Sigmoid colon (tissue), 4 donors: ENCODE data around the gene CTSE.

Source experiments
- EP300 ChIP-seq, 4 donors: sonication (generic); formaldehyde crosslinking; IDR thresholded peaks; one replicate each; pipeline ENCODE4 v1.6.1; 2017; ENCODE audit warnings: antibody characterized with exemption in 4 of 4
- POLR2A ChIP-seq, 2 donors: fragments of 450-650 bp; IDR thresholded peaks; one replicate each; pipeline ENCODE4 v1.6.1; 2016; ENCODE audit warnings: antibody characterized with exemption in 2 of 2, mild to moderate bottlenecking in 2 of 2, moderate library complexity in 2 of 2
- TF ChIP-seq, protein P1 (sequence below), 4 experiments: fragments of 450-650 bp in 3 of 4; fragments of 200-600 bp in 1 of 4; IDR thresholded peaks; one replicate each; pipeline ENCODE4 v1.5.1; 2016 to 2019; ENCODE audit warnings: antibody characterized with exemption in 4 of 4, mild to moderate bottlenecking in 3 of 4, moderate library complexity in 2 of 4

DNA sequence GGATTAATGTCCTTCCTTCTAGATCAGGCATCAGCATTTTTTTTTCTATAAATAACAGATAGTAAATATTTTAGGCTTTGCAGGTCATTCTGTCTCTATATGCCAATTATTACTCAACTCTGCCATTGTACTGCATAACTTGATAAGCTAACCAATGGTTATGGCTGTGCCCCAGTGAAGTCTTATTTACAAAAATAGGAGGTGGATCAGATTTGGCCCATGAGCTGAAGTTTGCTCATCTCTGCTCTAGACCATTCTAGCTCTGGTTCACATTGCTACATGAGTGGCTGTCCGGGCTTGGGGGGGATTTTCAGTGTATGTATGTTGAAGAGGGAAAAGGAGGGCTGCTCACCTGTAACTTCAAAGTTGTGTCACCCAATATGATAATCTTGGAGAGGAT is 30.6 kb downstream of the CTSE start:
- no peak for TF ChIP-seq POLR2A (IDR thresholded peaks at IDR 0.05)
- TF ChIP-seq, protein P1, sequence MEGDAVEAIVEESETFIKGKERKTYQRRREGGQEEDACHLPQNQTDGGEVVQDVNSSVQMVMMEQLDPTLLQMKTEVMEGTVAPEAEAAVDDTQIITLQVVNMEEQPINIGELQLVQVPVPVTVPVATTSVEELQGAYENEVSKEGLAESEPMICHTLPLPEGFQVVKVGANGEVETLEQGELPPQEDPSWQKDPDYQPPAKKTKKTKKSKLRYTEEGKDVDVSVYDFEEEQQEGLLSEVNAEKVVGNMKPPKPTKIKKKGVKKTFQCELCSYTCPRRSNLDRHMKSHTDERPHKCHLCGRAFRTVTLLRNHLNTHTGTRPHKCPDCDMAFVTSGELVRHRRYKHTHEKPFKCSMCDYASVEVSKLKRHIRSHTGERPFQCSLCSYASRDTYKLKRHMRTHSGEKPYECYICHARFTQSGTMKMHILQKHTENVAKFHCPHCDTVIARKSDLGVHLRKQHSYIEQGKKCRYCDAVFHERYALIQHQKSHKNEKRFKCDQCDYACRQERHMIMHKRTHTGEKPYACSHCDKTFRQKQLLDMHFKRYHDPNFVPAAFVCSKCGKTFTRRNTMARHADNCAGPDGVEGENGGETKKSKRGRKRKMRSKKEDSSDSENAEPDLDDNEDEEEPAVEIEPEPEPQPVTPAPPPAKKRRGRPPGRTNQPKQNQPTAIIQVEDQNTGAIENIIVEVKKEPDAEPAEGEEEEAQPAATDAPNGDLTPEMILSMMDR (IDR thresholded peaks at IDR 0.05): no peak
- TF ChIP-seq EP300 (IDR thresholded peaks at IDR 0.05): no peak
